Fibroblast of the aortic adventitia (primary cell): ENCODE data around the gene CEP70. TPM values are rescaled to one million over a fixed set of nuclear protein-coding genes. Genes with fewer than 3 reads are reported as not detected.
"Not testable (repeated sequence)": the region's sequence is repeated elsewhere in the genome, so short reads cannot be mapped to it uniquely, and the experiment has no call there.

Experiments used
- DNase-seq: peaks from one replicate; pipeline ENCODE4 v3.0.0-alpha.2; 2010; ENCODE audit warnings: low read depth
- H3K4me3 ChIP-seq: 2 replicates; pipeline ENCODE4 v1.5.1; 2011; ENCODE audit warnings: low read depth, mild to moderate bottlenecking, control low read depth, low read length, moderate library complexity
- total RNA-seq: library from RNA; depleted of rRNA; stranded (reverse); fragments of >200 nt; gene quantifications from 2 replicates; pipeline ENCODE4 v1.2.3, GENCODE V29; 2012; ENCODE audit warnings: low replicate concordance
- TF ChIP-seq, protein P1 (sequence below): IDR thresholded peaks from 2 replicates; pipeline ENCODE4 v1.5.1; 2011; ENCODE audit warnings: mild to moderate bottlenecking, low read length, control low read depth, inconsistent platforms; ENCODE audit not compliant: insufficient read depth

The CEP70 gene
- total RNA-seq, 1 donor: 14.6 TPM

GRCh38 chr3:138625707-138626365 is 31.8 kb upstream of the CEP70 start:
- no peak overlapping the region for H3K4me3 ChIP-seq
- TF ChIP-seq, protein P1, sequence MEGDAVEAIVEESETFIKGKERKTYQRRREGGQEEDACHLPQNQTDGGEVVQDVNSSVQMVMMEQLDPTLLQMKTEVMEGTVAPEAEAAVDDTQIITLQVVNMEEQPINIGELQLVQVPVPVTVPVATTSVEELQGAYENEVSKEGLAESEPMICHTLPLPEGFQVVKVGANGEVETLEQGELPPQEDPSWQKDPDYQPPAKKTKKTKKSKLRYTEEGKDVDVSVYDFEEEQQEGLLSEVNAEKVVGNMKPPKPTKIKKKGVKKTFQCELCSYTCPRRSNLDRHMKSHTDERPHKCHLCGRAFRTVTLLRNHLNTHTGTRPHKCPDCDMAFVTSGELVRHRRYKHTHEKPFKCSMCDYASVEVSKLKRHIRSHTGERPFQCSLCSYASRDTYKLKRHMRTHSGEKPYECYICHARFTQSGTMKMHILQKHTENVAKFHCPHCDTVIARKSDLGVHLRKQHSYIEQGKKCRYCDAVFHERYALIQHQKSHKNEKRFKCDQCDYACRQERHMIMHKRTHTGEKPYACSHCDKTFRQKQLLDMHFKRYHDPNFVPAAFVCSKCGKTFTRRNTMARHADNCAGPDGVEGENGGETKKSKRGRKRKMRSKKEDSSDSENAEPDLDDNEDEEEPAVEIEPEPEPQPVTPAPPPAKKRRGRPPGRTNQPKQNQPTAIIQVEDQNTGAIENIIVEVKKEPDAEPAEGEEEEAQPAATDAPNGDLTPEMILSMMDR: no peak
- peak; percentile 41 for DNase-seq

GRCh38 chr3:138624518-138624917 is 30.5 kb upstream of the CEP70 start:
- no peak for DNase-seq
- TF ChIP-seq, protein P1: no peak
- H3K4me3 ChIP-seq: no peak overlapping the region

DNA sequence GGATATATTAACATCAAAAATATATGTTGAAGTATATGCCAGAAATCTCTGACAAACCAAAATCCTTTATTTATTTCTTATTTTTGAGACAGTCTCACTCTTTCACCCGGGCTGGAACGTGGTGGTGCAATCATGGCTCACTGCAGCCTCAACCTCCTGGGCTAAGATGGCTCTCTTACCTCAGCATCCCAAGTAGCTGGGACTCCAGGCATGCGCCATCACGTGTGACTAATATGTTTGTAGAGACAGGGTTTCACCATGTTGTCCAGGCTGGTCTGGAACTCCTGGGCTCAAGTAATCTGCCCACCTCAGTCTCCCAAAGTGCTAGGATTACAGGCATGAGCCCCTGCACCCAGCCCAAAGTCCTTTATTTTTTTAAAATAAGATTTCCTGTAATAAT is 26.4 kb upstream of the CEP70 start:
- TF ChIP-seq, protein P1: no peak
- no peak for DNase-seq
- no peak overlapping the region for H3K4me3 ChIP-seq

- DNase-seq: no peak
- TF ChIP-seq, protein P1: no peak
Measured at GRCh38 chr3:138615462-138615861, 21.4 kb upstream of the CEP70 start.

GRCh38 chr3:138609898-138610266 is 15.8 kb upstream of the CEP70 start:
- no peak for DNase-seq
- H3K4me3 ChIP-seq: no peak overlapping the region
- TF ChIP-seq, protein P1: no peak

More at GRCh38 chr3:138615462-138615861, 21.4 kb upstream of the CEP70 start:
- no peak overlapping the region for H3K4me3 ChIP-seq

DNA sequence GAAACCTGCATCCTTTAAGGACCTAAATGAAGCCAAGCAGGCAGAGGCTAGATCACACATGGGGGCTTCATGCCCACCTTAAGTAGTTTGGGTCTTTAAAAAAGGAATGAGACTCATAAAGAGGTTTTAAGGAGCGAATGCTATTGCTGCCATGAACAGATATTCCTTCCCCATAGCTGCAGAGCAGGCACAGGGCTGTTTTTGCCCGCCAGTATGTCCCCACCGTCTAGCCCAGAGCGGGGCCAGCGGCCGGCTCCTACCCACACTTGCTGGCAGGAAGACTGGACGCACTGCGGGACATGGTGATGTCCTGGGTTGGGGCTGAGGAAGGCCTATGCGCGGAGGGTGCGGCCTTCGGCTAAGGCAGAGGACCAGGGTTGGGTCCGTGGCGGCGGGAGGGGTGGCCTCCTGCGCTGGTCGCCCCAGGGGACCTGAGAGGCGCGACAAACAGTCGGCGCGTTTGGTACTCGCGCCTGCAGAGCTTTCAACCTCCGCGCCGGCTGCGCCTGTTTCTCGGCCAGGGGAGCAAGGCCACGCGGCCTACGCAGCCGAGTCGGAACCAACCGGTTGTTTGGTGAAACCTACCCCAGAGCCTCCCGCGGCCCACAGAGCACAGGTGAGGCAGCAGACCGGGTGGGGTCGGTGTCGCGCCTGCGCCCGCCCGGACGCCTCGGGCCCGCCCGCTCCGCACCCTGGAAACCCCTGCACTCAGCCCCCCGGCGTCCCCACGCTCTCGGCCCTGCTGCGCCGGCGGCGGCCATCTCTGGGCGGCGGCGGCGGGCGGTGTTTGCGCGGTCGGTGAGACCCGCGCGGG is 14.5 kb upstream of the CEP70 start, which contains the start of gene FAIM:
TSS of gene FAIM (plus strand) at position 450 of the 814 bp plus-strand sequence. CDS start 10,956 bp downstream, outside the sequence.
- peak; percentile 70 for DNase-seq
- TF ChIP-seq, protein P1: no peak
- peak within 1 kb of the TSS; percentile 76 for H3K4me3 ChIP-seq

GRCh38 chr3:138604106-138604595 is 10.1 kb upstream of the CEP70 start:
- H3K4me3 ChIP-seq, DNase-seq: not testable (repeated sequence)

GRCh38 chr3:138601661-138602060 is 7.6 kb upstream of the CEP70 start:
- DNase-seq, H3K4me3 ChIP-seq: not testable (repeated sequence)
